Activated T-helper 1 cell treated with Interleukin-2 at 50 U/mL for 16 hours (primary cell): ENCODE measurements around the gene COQ7.

Experiments
- DNase-seq: peaks from one replicate; pipeline ENCODE4 v3.0.0-alpha.2; 2020; ENCODE audit warnings: low read depth

The COQ7 gene

DNA sequence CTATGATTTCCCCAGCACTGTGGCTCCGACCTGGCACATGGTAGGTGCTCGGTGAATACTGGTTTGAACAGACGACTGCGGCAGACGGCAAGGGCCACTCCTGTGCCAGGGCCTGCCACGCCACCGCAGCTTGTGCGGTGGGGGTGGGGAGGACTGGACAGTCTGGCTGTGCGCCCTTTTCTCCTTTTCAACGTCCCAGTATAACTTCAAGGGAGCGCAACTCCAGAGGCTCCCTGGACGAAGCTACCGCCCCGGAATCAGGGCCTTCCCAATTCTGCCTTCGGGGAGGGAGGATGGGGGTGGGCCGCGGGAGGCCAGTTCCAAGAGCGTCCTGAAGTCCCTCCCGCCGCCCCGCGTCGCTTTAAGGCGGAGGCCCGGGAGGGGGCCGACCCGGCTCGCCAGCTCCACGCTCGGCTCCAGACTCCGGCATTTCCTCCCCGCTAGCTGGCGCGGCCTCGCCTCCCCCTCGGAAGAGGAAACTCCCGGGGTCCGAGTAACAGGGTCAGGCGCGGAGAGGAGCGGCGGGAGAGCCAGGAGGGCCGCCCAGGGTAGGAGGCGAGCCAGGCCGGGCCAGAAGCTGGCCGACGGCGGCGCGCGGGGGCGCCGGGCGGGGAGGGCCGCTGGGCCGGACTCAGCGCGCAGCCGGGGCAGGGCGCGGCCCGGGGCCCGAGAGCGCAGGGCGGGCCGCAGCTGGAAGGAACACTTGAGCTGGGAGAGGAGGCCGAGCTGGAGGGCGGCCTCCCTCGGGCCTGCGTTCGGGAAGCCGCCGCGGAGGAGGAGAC, 46.4 kb downstream of the COQ7 start, which contains the start of gene ITPRIPL2:
Gene ITPRIPL2, plus strand, starts transcription at position 388 of the 782 bp plus-strand sequence. CDS start 498 bp downstream, outside the sequence.
- DNase-seq: no peak

DNA sequence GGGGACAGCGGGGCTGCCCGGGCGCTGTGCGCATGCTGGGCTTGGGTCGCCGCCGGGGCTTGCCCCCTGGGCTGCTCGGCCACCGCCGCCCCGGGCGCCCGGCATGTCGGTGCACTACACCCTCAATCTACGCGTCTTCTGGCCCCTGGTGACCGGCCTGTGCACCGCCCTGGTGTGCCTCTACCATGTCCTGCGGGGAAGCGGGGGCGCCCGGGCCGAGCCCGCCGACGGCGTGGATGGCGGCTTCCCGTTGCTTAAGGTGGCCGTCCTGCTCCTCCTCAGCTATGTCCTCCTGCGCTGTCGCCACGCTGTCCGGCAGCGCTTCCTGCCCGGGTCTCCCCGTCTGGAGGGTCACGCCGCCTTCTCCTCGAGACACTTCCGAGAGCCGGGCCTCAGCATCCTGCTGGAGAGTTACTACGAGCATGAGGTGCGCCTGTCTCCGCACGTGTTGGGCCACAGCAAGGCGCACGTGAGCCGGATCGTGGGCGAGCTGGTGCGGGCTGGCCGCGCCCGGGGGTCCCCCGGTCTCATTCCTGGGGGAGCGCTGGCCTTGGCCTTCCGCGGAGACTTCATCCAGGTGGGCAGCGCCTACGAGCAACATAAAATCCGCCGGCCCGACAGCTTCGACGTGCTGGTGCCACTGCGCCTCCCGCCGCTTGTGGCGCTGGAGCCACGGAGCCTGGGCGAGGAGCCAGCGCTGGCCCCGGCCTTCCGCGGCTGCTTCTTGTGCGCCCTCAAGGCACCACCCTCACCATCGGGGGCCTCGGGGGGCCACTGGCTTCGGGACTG, 47.1 kb downstream of the COQ7 start:
- DNase-seq: no peak

GRCh38 chr16:19115148-19116021, 48.0 kb downstream of the COQ7 start:
- no peak for DNase-seq

GRCh38 chr16:19116711-19117449, 49.5 kb downstream of the COQ7 start:
- no peak for DNase-seq

DNA sequence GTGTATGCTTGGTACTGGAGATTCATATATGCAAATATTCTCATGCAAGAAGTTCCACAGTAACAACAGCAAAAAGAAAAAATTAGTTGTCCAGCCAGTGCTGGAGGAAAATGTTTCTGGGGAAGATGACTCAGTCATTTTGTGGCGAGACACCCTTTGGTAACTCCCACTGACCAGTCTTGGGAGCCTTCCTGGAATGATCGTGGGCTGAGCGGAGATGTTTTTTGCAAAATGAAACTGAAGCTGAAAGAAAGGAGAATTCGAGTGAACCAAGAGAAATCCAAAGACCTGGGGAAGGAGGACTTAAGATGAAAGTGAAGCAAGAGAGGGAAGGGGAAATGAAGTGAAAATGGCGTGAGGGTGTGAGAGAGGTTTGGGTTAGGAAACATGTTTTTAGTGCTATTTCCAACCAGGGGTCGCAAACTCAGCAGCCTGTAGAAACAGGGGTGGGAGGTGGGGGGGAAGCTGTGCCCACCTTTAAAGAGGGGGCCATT, 51.6 kb downstream of the COQ7 start:
- no peak for DNase-seq

- no peak for DNase-seq
Measured at GRCh38 chr16:19119564-19119963, 52.1 kb downstream of the COQ7 start.

DNA sequence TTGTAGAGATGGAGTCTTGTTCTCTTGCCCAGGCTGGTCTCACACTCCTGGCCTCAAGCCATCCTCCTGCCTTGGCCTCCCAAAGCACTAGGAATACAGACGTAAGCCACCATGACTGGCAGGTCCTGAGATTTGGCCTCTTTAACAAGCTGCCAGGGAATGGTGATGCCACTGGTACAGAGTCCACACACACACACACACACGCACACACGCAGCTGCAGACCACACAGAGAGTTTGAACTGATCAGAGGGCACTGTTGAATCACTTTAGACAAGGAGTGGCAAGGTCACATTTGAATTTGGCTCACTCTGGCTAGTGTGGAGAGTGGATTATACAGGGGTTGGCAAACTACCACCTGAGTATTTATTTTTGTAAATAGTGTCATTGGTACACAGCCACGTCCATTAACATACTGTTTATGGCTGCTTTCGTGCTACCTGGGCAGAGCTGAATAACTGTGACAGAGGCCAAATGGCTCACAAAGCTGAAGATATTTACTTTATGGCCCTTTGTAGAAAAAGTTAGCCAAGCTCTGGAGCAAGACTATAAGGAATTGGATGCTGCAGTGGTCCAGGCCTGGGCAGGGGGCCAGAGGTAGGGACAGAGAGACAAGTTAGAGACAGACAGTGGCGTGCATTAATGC, 56.2 kb downstream of the COQ7 start:
- DNase-seq: no peak

GRCh38 chr16:19126300-19126699, 58.9 kb downstream of the COQ7 start:
- DNase-seq: no peak

GRCh38 chr16:19127205-19127604, 59.8 kb downstream of the COQ7 start:
- no peak for DNase-seq

DNA sequence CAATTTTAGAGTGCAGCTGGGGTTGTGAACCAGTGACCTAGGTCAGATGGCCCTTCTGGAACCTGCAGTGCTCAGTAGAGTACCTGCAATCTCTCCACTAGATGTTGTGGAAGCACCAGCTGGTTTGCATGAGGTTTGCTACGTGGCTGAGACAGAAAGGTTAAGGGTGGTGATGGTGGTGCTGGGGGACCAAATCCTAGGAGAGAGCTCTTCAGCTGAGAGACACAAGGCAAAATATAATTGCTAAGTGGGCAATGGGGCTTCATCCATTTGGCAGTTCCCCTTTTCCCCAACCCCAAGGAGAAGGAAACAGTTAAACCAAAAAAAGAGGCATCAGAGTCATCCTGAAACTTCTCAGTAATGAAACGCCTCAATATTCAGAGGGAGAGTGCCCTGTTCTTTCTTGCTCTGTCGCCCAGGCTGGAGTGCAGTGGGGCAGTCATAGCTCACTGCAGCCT, 60.3 kb downstream of the COQ7 start:
- no peak for DNase-seq

DNA sequence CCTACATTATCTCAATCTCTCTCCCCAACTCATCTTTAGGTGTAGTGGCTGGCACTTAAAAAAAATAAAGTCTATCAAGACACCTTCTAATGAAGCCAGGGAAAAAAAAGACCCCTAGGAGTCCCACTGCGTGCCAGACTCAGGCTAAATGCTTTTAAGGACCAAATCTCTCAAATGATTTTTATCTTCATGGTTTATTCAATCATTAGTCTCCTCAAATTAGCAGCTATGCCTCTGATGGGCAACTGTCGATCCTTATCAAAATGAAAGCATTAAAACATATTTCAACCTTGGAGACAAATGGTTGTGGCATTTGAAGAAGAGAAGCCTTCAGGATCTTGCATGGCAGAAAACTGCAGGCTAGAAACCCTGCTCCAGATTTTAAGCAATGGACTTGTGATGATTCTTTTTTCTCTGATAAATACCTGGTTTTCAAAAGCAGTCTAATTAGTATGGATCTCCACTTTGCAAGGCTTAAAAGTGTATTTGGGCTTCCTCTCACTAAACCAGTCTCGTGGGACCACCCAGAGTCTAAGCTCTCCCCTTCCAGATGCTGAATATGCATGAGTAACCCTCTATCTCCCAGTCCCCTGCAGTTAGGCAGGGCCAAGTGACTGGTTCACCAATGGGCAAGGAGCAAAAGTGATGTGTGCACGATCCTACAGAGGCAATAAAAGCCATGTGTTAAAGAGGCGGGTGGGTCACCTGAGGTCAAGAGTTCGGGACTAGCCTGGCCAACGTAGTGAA, 61.2 kb downstream of the COQ7 start:
- no peak for DNase-seq
